Measurements from ENCODE around the gene DIP2C. TPM values are rescaled to one million over a fixed set of nuclear protein-coding genes. Genes with fewer than 3 reads are reported as not detected.
A peak's percentile ranks its signal among the peaks of the same experiment; 100 is the strongest.
"Not testable (repeated sequence)": the region's sequence is repeated elsewhere in the genome, so short reads cannot be mapped to it uniquely, and the experiment has no call there.

The DIP2C gene
- total RNA-seq, 2 experiments from 2014 or later, result 0.62 to 0.80 TPM

DNA sequence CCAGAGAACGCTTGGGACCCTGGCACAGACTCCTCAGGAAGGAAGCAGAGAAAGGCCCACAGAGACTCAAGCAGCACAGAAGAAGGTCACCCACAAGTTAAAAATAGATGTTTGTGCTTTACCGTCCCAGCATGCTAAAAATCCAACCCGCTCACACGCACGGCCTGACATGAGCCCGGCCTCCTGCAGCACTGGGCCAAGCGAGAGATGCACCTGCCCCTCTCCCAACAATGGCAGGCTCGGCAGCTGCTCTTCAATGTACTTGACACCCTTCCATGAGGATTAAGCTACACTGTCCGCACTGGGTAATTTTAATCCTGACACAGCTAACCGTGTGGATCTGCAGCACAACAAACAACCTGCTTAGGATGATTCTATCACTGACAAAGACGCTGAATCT, 9.3 kb downstream of the DIP2C start:
- POLR2A ChIA-PET, result no interaction called here
- peaks cover 13% of the 10 kb centered on the region for H3K4me1 Mint-ChIP-seq (ENCODE audit: low read depth)
- no peak for DNase-seq
- intact Hi-C loops (cut with micrococcal nuclease), result no loop called here
- no peak overlapping the region for H3K4me3 Mint-ChIP-seq
- no peak overlapping the region for H3K27ac Mint-ChIP-seq
- H3K27me3 Mint-ChIP-seq, result peaks cover 3% of the 10 kb centered on the region
- CTCF ChIA-PET, result no interaction called here
- no peaks in the 10 kb centered on the region for H3K36me3 Mint-ChIP-seq
- H3K9me3 Mint-ChIP-seq, result no peaks in the 10 kb centered on the region

DNA sequence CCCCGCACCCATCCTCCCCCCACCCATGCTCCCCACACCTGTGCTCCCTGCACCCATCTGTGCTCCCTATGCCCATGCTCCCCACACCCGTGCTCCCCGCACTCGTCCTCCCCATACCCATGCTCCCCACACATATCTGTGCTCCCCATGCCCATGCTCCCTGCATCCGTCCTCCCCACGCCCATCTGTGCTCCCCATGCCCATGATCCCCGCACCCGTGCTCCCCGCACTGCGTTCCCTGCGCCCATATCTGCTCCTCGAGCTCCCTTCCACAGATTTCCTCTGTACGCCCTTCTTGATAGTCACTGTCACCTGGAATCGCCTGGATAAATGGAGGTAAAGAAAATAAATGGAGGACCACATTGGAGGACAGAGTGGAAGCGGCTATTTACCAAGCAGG, 9.9 kb downstream of the DIP2C start:
- no peaks in the 10 kb centered on the region for H3K9me3 Mint-ChIP-seq
- intact Hi-C loops (cut with micrococcal nuclease), result no loop called here
- no peak for DNase-seq
- no peak overlapping the region for H3K4me3 Mint-ChIP-seq
- peaks cover 3% of the 10 kb centered on the region for H3K27me3 Mint-ChIP-seq
- CTCF ChIA-PET, result no interaction called here
- H3K27ac Mint-ChIP-seq, result no peak overlapping the region
- POLR2A ChIA-PET, result no interaction called here
- no peaks in the 10 kb centered on the region for H3K36me3 Mint-ChIP-seq
- H3K4me1 Mint-ChIP-seq (ENCODE audit: low read depth), result peaks cover 13% of the 10 kb centered on the region

DNA sequence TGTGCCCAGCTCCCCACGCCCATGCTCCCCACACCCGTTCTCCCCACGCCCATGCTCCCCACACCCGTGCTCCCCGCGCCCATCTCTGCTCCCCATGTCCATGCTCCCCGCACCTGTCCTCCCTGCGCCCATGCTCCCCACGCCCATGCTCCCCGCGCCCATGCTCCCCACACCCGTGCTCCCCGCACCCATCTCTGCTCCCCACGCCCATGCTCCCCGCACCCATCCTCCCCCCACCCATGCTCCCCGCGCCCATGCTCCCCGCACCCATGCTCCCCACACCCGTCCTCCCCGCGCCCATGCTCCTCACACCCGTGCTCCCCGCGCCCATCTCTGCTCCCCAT, 10.8 kb downstream of the DIP2C start:
- H3K36me3 Mint-ChIP-seq; H3K9me3 Mint-ChIP-seq; POLR2A ChIA-PET; H3K27ac Mint-ChIP-seq; intact Hi-C loops (cut with micrococcal nuclease); CTCF ChIA-PET; H3K27me3 Mint-ChIP-seq; H3K4me3 Mint-ChIP-seq; DNase-seq: not testable (repeated sequence)
- peaks cover 13% of the 10 kb centered on the region for H3K4me1 Mint-ChIP-seq (ENCODE audit: low read depth)

DNA sequence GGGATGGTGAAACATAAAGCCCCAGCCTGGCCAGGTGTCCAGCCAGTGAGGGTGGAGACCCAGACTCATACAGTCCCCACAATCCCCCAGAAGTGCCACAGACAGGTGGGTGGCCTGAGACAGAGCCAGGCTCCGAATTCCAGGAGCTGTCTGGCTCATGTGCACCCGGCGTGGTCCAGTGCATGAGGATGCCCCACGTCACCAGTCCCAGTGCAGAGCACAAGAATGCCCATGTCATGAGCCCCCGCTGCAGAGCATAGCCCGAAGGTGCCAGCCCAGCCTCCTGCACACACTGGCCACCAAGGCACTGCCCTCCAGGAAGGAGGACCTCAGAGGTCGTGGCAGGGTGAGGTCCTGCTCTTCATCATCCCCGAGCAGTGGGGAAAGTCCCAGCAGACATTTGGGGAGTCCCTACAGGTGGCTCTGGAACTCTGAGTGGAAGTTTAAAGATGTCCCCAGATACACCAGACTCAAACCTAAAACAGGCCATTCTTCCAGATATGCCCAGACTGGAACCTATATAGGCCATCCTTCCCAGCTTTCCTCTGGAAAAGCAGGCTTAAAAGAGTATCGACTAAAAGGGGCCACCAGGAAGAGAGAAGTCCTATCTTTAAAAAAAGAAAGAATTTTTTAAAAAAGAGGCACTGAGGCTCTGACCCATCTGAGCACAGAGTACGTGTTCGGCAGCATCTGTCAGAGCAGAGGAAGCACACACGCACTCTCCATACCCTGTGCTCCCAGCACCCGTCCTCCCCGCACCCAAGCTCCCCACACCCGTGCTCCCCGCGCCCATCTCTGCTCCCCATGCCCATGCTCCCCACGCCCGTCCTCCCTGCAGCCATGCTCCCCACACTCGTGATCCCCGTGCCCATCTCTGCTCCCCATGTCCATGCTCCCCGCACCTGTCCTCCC, 11.5 kb downstream of the DIP2C start:
- H3K27me3 Mint-ChIP-seq, result peaks cover 7% of the 10 kb centered on the region
- H3K36me3 Mint-ChIP-seq, result no peaks in the 10 kb centered on the region
- no peak for DNase-seq
- H3K4me1 Mint-ChIP-seq (ENCODE audit: low read depth), result peaks cover 13% of the 10 kb centered on the region
- POLR2A ChIA-PET, result no interaction called here
- CTCF ChIA-PET, result no interaction called here
- no peak overlapping the region for H3K4me3 Mint-ChIP-seq
- H3K27ac Mint-ChIP-seq, result no peak overlapping the region
- intact Hi-C loops (cut with micrococcal nuclease), result no loop called here
- no peaks in the 10 kb centered on the region for H3K9me3 Mint-ChIP-seq

DNA sequence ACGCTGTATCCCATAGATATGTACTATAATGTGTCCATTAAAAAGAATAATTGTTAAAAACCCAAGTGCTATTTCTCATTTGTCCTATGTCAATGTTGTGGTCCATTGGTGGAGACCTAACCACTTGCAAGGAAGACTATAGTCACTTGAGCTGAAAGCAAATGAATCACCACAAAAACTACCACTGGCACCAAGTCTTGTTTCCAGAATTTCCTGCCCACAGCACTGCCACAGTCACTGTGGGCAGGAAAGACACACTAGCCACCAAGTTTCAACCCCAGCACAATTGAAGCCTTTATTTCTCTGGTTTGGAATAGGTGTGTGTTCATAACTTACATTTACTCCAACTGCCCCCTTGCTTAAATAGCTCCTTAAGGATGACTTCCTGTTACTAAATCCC, 12.4 kb downstream of the DIP2C start:
- intact Hi-C loops (cut with micrococcal nuclease), result no loop called here
- H3K36me3 Mint-ChIP-seq, result no peaks in the 10 kb centered on the region
- H3K9me3 Mint-ChIP-seq, result no peaks in the 10 kb centered on the region
- no peak overlapping the region for H3K27ac Mint-ChIP-seq
- peak; percentile 42 for DNase-seq
- H3K27me3 Mint-ChIP-seq, result peaks cover 11% of the 10 kb centered on the region
- H3K4me3 Mint-ChIP-seq, result no peak overlapping the region
- ChIA-PET POLR2A (no interaction called here), CTCF (interaction anchor here (1.3 kb wide), 1 partner anchor 166 kb away, joined by 3 read pairs; no protein-coding TSS in a partner anchor)
- H3K4me1 Mint-ChIP-seq (ENCODE audit: low read depth), result peaks cover 13% of the 10 kb centered on the region

DNA sequence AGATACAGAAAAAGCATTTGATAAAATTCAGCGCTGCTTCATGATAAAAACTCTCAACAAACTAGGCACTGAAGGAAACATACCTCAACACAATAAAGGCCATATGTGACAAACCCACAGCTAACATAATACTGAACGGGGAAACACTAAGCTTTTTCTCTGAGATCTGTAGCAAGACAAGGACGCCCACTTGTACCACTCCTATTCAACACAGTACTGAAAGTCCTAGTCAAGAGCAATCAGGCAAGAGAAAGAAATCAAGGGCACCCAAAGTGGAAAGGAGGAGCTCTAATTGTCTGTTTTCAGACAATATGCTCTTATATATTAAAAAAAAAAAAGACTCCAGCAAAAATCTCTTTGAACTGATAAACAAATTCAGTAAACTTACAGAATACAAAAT, 13.3 kb downstream of the DIP2C start:
- DNase-seq, result no peak
- H3K4me3 Mint-ChIP-seq, result no peak overlapping the region
- peaks cover 14% of the 10 kb centered on the region for H3K27me3 Mint-ChIP-seq
- intact Hi-C loops (cut with micrococcal nuclease), result no loop called here
- CTCF ChIA-PET, result interaction anchor here (1.3 kb wide), 1 partner anchor 165 kb away, joined by 3 read pairs; no protein-coding TSS in a partner anchor
- H3K27ac Mint-ChIP-seq, result no peak overlapping the region
- POLR2A ChIA-PET, result no interaction called here
- no peaks in the 10 kb centered on the region for H3K9me3 Mint-ChIP-seq
- H3K4me1 Mint-ChIP-seq (ENCODE audit: low read depth), result peaks cover 13% of the 10 kb centered on the region
- no peaks in the 10 kb centered on the region for H3K36me3 Mint-ChIP-seq

DNA sequence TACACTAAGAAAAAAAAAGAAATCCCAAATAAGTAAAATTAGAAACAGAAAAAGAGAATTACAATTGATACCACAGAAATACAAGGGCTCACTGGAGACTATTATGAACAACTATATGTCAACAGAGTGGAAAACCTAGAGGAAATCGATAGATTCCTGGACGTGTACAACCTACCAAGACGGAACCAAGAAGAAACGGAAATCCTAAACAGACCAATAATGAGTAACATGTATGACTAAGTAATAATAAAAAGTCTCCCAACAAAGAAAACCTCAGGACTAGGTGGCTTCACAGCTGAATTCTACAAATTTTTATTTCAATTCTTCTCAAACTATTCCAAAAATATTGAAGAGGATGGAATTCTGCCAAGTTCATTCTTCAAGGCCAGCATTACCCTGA, 13.9 kb downstream of the DIP2C start:
- ChIA-PET POLR2A (no interaction called here), CTCF (no interaction called here)
- Mint-ChIP-seq H3K27me3 (peaks cover 16% of the 10 kb centered on the region), H3K36me3 (no peaks in the 10 kb centered on the region), H3K4me3 (no peak overlapping the region), H3K4me1 (ENCODE audit: low read depth) (peaks cover 13% of the 10 kb centered on the region), H3K9me3 (no peaks in the 10 kb centered on the region), H3K27ac (no peak overlapping the region)
- intact Hi-C loops (cut with micrococcal nuclease), result no loop called here
- no peak for DNase-seq

DNA sequence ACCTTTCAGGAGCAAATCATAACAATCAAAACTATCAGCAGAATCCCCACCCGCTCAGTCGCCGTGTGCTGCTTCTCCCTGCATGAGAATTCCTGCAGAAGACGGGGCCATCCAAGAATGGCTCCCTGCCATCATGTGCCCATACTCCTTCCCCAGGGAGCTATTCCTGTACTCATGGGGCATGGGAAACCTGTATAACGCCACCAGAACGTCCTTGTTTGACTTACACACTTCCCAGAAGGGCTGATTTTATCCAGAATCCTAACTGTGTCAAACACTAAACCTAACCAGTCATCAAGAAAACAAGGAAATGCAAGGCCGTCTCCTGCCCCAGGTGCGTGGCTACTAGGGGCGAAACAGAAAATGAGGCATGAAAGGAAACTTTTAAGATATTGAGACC, 16.0 kb downstream of the DIP2C start:
- Mint-ChIP-seq H3K4me3 (no peak overlapping the region), H3K9me3 (no peaks in the 10 kb centered on the region), H3K27me3 (peaks cover 18% of the 10 kb centered on the region), H3K4me1 (ENCODE audit: low read depth) (peaks cover 13% of the 10 kb centered on the region), H3K36me3 (no peaks in the 10 kb centered on the region), H3K27ac (no peak overlapping the region)
- no peak for DNase-seq
- intact Hi-C loops (cut with micrococcal nuclease), result no loop called here
- POLR2A ChIA-PET, result no interaction called here
- CTCF ChIA-PET, result no interaction called here

DNA sequence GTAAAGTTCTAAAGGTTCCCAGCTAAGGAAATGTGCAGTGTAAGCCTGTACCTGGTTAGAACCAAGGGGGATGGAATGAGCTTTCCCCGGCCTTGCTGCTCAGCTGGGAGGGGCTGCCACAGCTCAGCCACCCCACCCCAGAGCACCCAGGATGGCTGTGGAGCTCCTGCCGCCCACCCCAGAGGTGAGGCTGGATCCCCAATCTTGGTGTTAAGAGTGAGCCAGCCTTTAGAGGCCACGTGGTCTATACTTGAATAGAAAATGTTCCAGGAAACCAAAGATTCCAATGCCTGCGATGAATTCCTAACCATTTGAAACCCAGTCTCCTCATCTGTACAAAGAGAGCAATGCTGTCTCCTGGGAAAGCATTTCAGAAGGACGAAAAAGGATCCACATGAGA, 16.5 kb downstream of the DIP2C start:
- H3K27ac Mint-ChIP-seq, result no peak overlapping the region
- no peak for DNase-seq
- POLR2A ChIA-PET, result no interaction called here
- H3K9me3 Mint-ChIP-seq, result no peaks in the 10 kb centered on the region
- CTCF ChIA-PET, result no interaction called here
- H3K36me3 Mint-ChIP-seq, result no peaks in the 10 kb centered on the region
- intact Hi-C loops (cut with micrococcal nuclease), result no loop called here
- peaks cover 13% of the 10 kb centered on the region for H3K4me1 Mint-ChIP-seq (ENCODE audit: low read depth)
- no peak overlapping the region for H3K4me3 Mint-ChIP-seq
- peaks cover 18% of the 10 kb centered on the region for H3K27me3 Mint-ChIP-seq

DNA sequence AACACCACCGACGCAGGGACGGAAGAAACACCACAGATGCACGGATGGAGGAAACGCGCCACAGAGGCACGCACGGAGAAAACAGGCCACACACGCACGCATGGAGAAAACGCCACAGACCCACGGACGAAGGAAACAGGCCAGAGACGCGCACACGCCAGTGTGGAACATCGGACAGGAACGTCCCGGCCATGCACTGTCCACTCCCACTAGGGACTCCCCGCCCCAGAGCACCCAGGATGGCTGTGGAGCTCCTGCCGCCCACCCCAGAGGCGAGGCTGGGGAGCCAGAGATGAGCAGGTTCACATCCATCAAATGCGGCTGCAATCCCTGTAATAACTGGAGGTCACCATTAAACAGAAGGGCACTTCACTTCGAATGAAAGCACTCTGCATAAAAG, 17.3 kb downstream of the DIP2C start:
- POLR2A ChIA-PET, result no interaction called here
- peaks cover 11% of the 10 kb centered on the region for H3K4me1 Mint-ChIP-seq (ENCODE audit: low read depth)
- intact Hi-C loops (cut with micrococcal nuclease), result no loop called here
- H3K4me3 Mint-ChIP-seq, result no peak overlapping the region
- H3K27me3 Mint-ChIP-seq, result peaks cover 18% of the 10 kb centered on the region
- no peaks in the 10 kb centered on the region for H3K36me3 Mint-ChIP-seq
- no peak for DNase-seq
- no peaks in the 10 kb centered on the region for H3K9me3 Mint-ChIP-seq
- no peak overlapping the region for H3K27ac Mint-ChIP-seq
- CTCF ChIA-PET, result no interaction called here

DNA sequence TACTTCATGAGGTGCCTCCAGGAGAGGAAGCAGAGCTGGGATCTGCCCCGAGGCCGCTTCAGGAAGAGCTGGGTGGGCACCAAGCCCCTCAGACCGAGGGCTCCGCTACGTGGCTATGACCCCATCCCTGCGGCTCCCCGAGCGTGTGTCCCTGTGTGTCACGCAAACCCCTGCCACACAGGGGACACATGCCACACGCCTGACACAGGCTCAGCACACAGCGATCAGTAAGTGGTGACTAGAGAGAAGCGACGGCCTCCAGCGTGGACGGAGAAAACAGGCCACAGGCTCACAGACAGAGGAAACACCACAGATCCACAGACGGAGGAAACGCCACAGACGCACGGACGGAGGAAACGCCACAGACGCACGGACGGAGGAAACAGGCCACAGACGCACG, 18.5 kb downstream of the DIP2C start:
- peaks cover 3% of the 10 kb centered on the region for H3K4me1 Mint-ChIP-seq (ENCODE audit: low read depth)
- H3K36me3 Mint-ChIP-seq, result no peaks in the 10 kb centered on the region
- H3K27me3 Mint-ChIP-seq, result peaks cover 17% of the 10 kb centered on the region
- no peaks in the 10 kb centered on the region for H3K9me3 Mint-ChIP-seq
- ChIA-PET POLR2A (no interaction called here), CTCF (no interaction called here)
- DNase-seq, result no peak
- intact Hi-C loops (cut with micrococcal nuclease), result no loop called here
- no peak overlapping the region for H3K27ac Mint-ChIP-seq
- H3K4me3 Mint-ChIP-seq, result no peak overlapping the region

DNA sequence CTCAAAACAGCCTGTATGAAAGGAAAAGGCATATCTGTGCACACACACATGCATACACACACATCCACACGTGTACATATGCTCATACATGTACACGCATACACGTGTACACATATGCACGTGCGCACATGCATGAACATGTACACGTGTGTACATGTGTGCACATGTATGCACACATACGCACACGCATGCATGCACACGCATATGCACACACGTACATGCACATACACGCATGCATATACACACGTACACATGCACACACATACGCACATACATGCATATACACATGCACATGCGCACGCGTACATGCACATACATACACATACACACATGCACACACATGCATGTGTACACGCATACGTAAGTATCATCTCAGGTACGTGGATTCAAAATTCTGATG, 19.4 kb downstream of the DIP2C start:
- H3K27me3 Mint-ChIP-seq, result peaks cover 14% of the 10 kb centered on the region
- CTCF ChIA-PET, result no interaction called here
- intact Hi-C loops (cut with micrococcal nuclease), result no loop called here
- no peak for DNase-seq
- H3K4me1 Mint-ChIP-seq (ENCODE audit: low read depth), result no peaks in the 10 kb centered on the region
- no peaks in the 10 kb centered on the region for H3K9me3 Mint-ChIP-seq
- POLR2A ChIA-PET, result no interaction called here
- H3K27ac Mint-ChIP-seq, result no peak overlapping the region
- no peak overlapping the region for H3K4me3 Mint-ChIP-seq
- no peaks in the 10 kb centered on the region for H3K36me3 Mint-ChIP-seq

DNA sequence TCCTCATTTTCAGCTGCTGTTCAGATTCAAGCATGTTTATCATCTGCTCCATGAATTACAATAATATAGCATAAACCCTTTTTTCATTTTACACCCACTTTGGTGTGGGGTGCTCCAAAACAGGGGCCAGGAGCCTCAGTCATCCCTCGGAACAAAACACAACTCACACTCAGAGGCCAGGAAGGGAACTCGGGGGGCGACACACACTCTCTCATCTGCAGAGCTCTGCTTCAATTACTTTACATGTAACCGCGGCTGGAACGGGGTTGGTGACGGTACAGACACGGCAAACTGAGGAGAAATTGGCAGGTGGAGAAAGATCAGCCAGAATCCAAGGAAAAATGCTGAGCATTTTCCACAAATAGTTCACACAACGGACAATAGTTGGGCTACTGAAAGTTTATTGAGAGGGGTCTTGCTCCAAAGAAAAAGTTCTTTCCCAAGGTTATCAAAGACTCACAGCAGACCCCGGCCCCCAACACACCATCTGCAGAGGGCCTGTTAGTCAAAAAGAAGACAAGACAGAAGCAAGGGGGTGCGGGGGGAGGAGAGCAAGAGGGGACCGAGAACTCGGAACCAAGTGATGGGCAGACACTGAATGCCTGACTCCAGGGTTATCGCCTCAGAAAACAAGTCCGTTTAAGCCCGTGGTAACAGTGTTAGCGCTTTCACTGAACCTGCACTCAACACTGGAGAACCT, 20.5 kb downstream of the DIP2C start:
- intact Hi-C loops (cut with micrococcal nuclease), result no loop called here
- H3K27ac Mint-ChIP-seq, result no peak overlapping the region
- H3K27me3 Mint-ChIP-seq, result peaks cover 14% of the 10 kb centered on the region
- ChIA-PET CTCF (no interaction called here), POLR2A (no interaction called here)
- no peaks in the 10 kb centered on the region for H3K36me3 Mint-ChIP-seq
- H3K4me3 Mint-ChIP-seq, result no peak overlapping the region
- H3K9me3 Mint-ChIP-seq, result no peaks in the 10 kb centered on the region
- DNase-seq, result no peak
- H3K4me1 Mint-ChIP-seq (ENCODE audit: low read depth), result no peaks in the 10 kb centered on the region
